K562 (cell line): ENCODE measurements around the gene QRICH1. TPM values are rescaled to one million over a fixed set of nuclear protein-coding genes. Genes with fewer than 3 reads are reported as not detected.

Experiments
- DPF2 ChIP-seq: fragments of 450-650 bp; IDR thresholded peaks from 2 replicates; pipeline ENCODE4 v1.6.1; 2016
- ESRRB ChIP-seq: fragments of 250-450 bp; sonication (Bioruptor Pico); IDR thresholded peaks from 2 replicates; pipeline ENCODE4 v1.5.0; 2020; ENCODE audit warnings: mild to moderate bottlenecking, moderate library complexity, borderline replicate concordance
- MED1 ChIP-seq: sonication (generic); formaldehyde crosslinking; IDR thresholded peaks from 2 replicates; pipeline ENCODE4 v1.8.1; 2023; ENCODE audit warnings: missing genetic modification reagents, borderline replicate concordance
- NR4A1 ChIP-seq, 2 experiments: fragments of 250-450 bp in 1 of 2; fragments of 450-650 bp in 1 of 2; sonication (Bioruptor Pico) in 1 of 2; IDR thresholded peaks; 2 replicates each; pipeline versions ENCODE4 v1.4.0 to v1.6.1; 2016 to 2020; ENCODE audit warnings: mild to moderate bottlenecking in 2 of 2, missing compliant biosample characterization in 1 of 2, missing genetic modification characterization in 1 of 2, moderate library complexity in 1 of 2
- SMARCA4 ChIP-seq: fragments of 450-650 bp; IDR thresholded peaks from 2 replicates; pipeline ENCODE4 v1.6.1; 2016
- STAG1 ChIP-seq: sonication (generic); formaldehyde crosslinking; IDR thresholded peaks from 2 replicates; pipeline ENCODE4 v1.5.0; 2020; ENCODE audit warnings: missing genetic modification reagents, borderline replicate concordance
- TAF1 ChIP-seq: IDR thresholded peaks from 2 replicates; pipeline ENCODE4 v1.6.1; 2011; ENCODE audit warnings: mild to moderate bottlenecking, low read length, moderate library complexity; ENCODE audit not compliant: insufficient read depth, control insufficient read depth, severe bottlenecking; ENCODE audit errors: extremely low read depth
- TAF15 ChIP-seq: fragments of 200-400 bp; formaldehyde crosslinking; IDR thresholded peaks from 2 replicates; pipeline ENCODE4 v1.6.1; 2017; ENCODE audit warnings: mild to moderate bottlenecking, low read depth, low read length, moderate library complexity
- ZBTB17 ChIP-seq: fragments of 450-650 bp; formaldehyde crosslinking; IDR thresholded peaks from 2 replicates; pipeline ENCODE4 v1.4.0; 2020; ENCODE audit warnings: mild to moderate bottlenecking
- ZC3H4 ChIP-seq: sonication (generic); formaldehyde crosslinking; IDR thresholded peaks from 2 replicates; pipeline ENCODE4 v1.9.0; 2021; ENCODE audit warnings: missing genetic modification reagents, borderline replicate concordance
- ZNF143 ChIP-seq: sonication (generic); formaldehyde crosslinking; IDR thresholded peaks from 2 replicates; pipeline ENCODE4 v1.9.0; 2022; ENCODE audit warnings: mild to moderate bottlenecking, missing genetic modification reagents
- polyA plus RNA-seq, 8 experiments: library from polyadenylated mRNA; depleted of rRNA in 4 of 8; stranded (reverse) in 5 of 8; unstranded in 3 of 8; fragments of >200 nt; fragmentation: Nextera tagmentation in 2 of 8; fragmentation: Illumina TruSeq in 1 of 8; extraction: Ambion mirVana in 2 of 8; extraction: Trizol in 1 of 8; gene quantifications; 2 replicates each; pipeline versions ENCODE4 v1.2.1 to v1.2.3, GENCODE V29; 2011 to 2014; ENCODE audit warnings: inconsistent platforms in 1 of 8, missing spikeins in 1 of 8
- total RNA-seq, 7 experiments: library from RNA; depleted of rRNA in 6 of 7; stranded (reverse); fragments of >200 nt in 6 of 7; fragmentation: Illumina TruSeq in 2 of 7; extraction: Trizol in 2 of 7; gene quantifications; 2 replicates each; pipeline versions ENCODE4 v1.2.1 to v1.2.3, GENCODE V29; 2011 to 2021; ENCODE audit warnings: low replicate concordance in 1 of 7
- TF ChIP-seq, protein P1 (sequence below): fragments of 450-650 bp; formaldehyde crosslinking; IDR thresholded peaks from 2 replicates; pipeline ENCODE4 v1.4.0; 2020; ENCODE audit warnings: mild to moderate bottlenecking, mixed read lengths
- TF ChIP-seq, protein P2 (sequence below): fragments of 200-800 bp; sonication (Bioruptor generic); IDR thresholded peaks from 2 replicates; pipeline ENCODE4 v1.6.1; 2016; ENCODE audit warnings: missing genetic modification characterization, missing compliant biosample characterization
- TF ChIP-seq, protein P3 (sequence below): fragments of 250-450 bp; sonication (Bioruptor Pico); IDR thresholded peaks from 2 replicates; pipeline ENCODE4 v1.4.0; 2020; ENCODE audit warnings: mild to moderate bottlenecking

Gene QRICH1
- total and polyA plus RNA-seq, 9 of the 15 experiments (the other 6 are each of a cell fraction or from before 2014, with no cell fraction given), result 20.1 to 99.2 (median 56.7) TPM

DNA sequence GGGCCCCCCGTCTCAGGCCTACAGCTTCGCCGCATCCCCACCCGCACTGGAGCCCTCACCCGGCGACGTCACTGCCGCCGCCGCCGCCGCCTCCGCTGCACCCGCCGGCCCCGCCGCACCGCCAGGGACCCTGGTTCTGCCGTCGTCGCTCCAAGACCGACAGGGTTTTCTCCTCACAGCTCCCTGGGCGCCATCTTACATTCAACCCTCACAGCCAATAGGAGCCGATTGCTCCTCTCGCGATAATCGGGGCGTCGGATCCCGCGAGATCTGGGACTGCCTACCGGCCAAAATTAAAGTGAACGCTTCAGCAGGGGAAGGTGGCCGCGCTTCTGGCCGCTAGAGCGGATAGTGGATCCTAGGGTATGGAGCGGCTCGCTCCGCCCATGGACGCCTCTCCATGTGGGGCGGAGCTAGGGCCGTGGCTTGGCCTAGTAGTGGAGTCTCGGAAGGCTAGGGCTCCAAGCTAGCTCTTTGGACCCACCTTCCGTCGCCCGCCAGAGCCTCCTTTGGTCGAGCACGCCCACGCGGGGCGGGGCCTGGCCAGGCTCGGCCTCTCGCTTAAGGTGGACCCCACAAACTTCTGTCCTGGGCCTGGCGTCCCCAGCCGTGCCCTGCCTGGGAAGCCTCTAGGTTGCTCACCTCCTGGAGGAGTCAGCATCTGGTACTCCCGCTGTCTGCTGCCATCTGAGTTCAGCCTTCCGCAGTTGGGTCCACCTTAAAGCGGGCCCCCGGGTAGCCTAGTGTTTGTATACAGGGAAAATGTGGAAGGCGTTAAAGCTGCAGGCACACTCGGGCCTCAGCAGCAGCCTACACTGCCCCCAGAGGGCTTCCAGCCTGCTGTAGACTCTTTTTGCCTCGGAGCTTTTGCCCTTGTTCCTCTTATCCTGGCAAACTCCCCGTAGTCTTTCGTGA lies at the start of gene QRICH1 (continued):
- TF ChIP-seq, protein P1, sequence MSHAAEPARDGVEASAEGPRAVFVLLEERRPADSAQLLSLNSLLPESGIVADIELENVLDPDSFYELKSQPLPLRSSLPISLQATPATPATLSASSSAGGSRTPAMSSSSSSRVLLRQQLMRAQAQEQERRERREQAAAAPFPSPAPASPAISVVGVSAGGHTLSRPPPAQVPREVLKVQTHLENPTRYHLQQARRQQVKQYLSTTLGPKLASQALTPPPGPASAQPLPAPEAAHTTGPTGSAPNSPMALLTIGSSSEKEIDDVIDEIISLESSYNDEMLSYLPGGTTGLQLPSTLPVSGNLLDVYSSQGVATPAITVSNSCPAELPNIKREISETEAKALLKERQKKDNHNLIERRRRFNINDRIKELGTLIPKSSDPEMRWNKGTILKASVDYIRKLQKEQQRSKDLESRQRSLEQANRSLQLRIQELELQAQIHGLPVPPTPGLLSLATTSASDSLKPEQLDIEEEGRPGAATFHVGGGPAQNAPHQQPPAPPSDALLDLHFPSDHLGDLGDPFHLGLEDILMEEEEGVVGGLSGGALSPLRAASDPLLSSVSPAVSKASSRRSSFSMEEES (CRISPR knock-in tag), result no peak
- TF ChIP-seq ZC3H4 (CRISPR knock-in tag), result no peak
- no peak for TF ChIP-seq SMARCA4
- TF ChIP-seq, protein P2, sequence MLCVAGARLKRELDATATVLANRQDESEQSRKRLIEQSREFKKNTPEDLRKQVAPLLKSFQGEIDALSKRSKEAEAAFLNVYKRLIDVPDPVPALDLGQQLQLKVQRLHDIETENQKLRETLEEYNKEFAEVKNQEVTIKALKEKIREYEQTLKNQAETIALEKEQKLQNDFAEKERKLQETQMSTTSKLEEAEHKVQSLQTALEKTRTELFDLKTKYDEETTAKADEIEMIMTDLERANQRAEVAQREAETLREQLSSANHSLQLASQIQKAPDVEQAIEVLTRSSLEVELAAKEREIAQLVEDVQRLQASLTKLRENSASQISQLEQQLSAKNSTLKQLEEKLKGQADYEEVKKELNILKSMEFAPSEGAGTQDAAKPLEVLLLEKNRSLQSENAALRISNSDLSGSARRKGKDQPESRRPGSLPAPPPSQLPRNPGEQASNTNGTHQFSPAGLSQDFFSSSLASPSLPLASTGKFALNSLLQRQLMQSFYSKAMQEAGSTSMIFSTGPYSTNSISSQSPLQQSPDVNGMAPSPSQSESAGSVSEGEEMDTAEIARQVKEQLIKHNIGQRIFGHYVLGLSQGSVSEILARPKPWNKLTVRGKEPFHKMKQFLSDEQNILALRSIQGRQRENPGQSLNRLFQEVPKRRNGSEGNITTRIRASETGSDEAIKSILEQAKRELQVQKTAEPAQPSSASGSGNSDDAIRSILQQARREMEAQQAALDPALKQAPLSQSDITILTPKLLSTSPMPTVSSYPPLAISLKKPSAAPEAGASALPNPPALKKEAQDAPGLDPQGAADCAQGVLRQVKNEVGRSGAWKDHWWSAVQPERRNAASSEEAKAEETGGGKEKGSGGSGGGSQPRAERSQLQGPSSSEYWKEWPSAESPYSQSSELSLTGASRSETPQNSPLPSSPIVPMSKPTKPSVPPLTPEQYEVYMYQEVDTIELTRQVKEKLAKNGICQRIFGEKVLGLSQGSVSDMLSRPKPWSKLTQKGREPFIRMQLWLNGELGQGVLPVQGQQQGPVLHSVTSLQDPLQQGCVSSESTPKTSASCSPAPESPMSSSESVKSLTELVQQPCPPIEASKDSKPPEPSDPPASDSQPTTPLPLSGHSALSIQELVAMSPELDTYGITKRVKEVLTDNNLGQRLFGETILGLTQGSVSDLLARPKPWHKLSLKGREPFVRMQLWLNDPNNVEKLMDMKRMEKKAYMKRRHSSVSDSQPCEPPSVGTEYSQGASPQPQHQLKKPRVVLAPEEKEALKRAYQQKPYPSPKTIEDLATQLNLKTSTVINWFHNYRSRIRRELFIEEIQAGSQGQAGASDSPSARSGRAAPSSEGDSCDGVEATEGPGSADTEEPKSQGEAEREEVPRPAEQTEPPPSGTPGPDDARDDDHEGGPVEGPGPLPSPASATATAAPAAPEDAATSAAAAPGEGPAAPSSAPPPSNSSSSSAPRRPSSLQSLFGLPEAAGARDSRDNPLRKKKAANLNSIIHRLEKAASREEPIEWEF (CRISPR knock-in tag), result no peak
- 0 out of 2 replicates have a peak, but pooled peaks have one; percentile 18 for TF ChIP-seq DPF2
- TF ChIP-seq TAF1, result peak; percentile 94
- TF ChIP-seq NR4A1 (CRISPR knock-in tag; IDR thresholded peaks at IDR 0.05), result no peak
- no peak for TF ChIP-seq NR4A1 (tag; IDR thresholded peaks at IDR 0.05)
- no peak for TF ChIP-seq ZBTB17
- TF ChIP-seq STAG1, result no peak
- no peak for TF ChIP-seq MED1
- TF ChIP-seq, protein P3, sequence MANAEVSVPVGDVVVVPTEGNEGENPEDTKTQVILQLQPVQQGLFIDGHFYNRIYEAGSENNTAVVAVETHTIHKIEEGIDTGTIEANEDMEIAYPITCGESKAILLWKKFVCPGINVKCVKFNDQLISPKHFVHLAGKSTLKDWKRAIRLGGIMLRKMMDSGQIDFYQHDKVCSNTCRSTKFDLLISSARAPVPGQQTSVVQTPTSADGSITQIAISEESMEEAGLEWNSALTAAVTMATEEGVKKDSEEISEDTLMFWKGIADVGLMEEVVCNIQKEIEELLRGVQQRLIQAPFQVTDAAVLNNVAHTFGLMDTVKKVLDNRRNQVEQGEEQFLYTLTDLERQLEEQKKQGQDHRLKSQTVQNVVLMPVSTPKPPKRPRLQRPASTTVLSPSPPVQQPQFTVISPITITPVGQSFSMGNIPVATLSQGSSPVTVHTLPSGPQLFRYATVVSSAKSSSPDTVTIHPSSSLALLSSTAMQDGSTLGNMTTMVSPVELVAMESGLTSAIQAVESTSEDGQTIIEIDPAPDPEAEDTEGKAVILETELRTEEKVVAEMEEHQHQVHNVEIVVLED (CRISPR knock-in tag), result no peak
- TF ChIP-seq ZNF143, result no peak
- TF ChIP-seq ESRRB (CRISPR knock-in tag), result no peak
- TF ChIP-seq TAF15, result no peak
- TF ChIP-seq, all 486 proteins: peak for 106
